Skin epidermis (tissue), 12 donors: Measurements from ENCODE around the gene KCTD18.

ENCODE experiments used
- H3K27ac ChIP-seq, 21 experiments: fragments of 200-600 bp; sonication (generic) in 11 of 21; one replicate each; pipeline ENCODE4 v1.5.0; 2020; ENCODE audit warnings: mild to moderate bottlenecking in 3 of 21, inconsistent platforms in 2 of 21, moderate library complexity in 2 of 21
- H3K4me3 ChIP-seq, 7 experiments: fragments of 200-600 bp; sonication (generic) in 2 of 7; one replicate each; pipeline ENCODE4 v1.5.0; 2020; ENCODE audit warnings: inconsistent platforms in 2 of 7, mild to moderate bottlenecking in 2 of 7, moderate library complexity in 1 of 7

Gene KCTD18

DNA sequence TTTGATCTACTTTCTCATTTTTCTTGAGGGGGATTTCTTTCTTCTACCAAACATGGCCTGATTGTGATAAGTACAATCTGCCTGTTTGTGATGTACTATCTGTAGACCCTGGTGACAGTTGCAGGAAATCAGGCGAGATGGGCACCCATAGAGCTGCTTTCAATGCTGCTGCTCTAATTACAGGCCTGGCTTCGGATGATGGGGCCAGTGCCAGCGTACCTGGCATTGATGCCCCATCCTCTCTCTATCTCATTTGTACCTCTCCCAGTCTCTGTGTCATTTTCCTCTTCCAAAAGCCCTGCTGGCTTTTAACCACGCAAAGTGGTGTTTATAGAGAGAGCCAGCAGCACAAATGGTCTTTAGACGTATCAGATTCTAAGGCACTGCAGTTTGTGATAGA lies 69.9 kb downstream of the KCTD18 start:
- Histone ChIP-seq H3K27ac (no peak overlapping the region), H3K4me3 (no peak overlapping the region)
